Activated B cell treated with CpG ODN at 0.5 μM for 24 hours (primary cell): ENCODE results near the gene MYCBPAP. TPM values are rescaled to one million over a fixed set of nuclear protein-coding genes. Genes with fewer than 3 reads are reported as not detected.

ENCODE experiments used
- ATAC-seq: fragments of 200-7000 bp; cut with Tn5 transposase; one replicate; pipeline ENCODE4 v1.10.0; 2021; ENCODE audit warnings: low read depth, mild to moderate bottlenecking, moderate library complexity
- CTCF ChIA-PET: fragments of 350-600 bp; sonication (Branson Sonifier 250); formaldehyde crosslinking; loops from one replicate; lab custom pipeline; 2021; ENCODE audit warnings: antibody characterized with exemption; lab: Charles Lee
- POLR2A ChIA-PET: fragments of 350-600 bp; sonication (Branson Sonifier 250); formaldehyde crosslinking; loops from one replicate; lab custom pipeline; 2021; ENCODE audit warnings: antibody characterized with exemption; lab: Charles Lee
- DNase-seq: peaks from one replicate; pipeline ENCODE4 v3.0.0; 2022
- H3K27ac Mint-ChIP-seq: one replicate; pipeline ENCODE4 v1.8.0; 2020; ENCODE audit warnings: mixed read lengths
- H3K27me3 Mint-ChIP-seq: one replicate; pipeline ENCODE4 v1.8.0; 2021; ENCODE audit warnings: mixed read lengths
- H3K36me3 Mint-ChIP-seq: one replicate; pipeline ENCODE4 v1.8.0; 2021; ENCODE audit warnings: low read depth, mixed read lengths
- H3K4me1 Mint-ChIP-seq: one replicate; pipeline ENCODE4 v1.8.0; 2021; ENCODE audit warnings: mixed read lengths
- H3K4me3 Mint-ChIP-seq: one replicate; pipeline ENCODE4 v1.8.0; 2020; ENCODE audit warnings: mild to moderate bottlenecking, mixed read lengths
- H3K9me3 Mint-ChIP-seq: one replicate; pipeline ENCODE4 v1.8.0; 2020; ENCODE audit warnings: mixed read lengths
- intact Hi-C: fragments of 100-400 bp; cut with micrococcal nuclease; formaldehyde crosslinking; loops from one replicate; pipeline ENCODE4 v1.15.1; 2024
- total RNA-seq: library from RNA; stranded (reverse); gene quantifications from 2 replicates; pipeline ENCODE4 v1.2.3, GENCODE V29; 2022
- TF ChIP-seq, protein P1 (sequence below): fragments of 200-600 bp; IDR thresholded peaks from one replicate; pipeline ENCODE4 v1.8.0; 2022; ENCODE audit warnings: antibody characterized with exemption, mild to moderate bottlenecking

MYCBPAP gene
- total RNA-seq, 1 donor from 2014 or later, result 2.3 TPM

DNA sequence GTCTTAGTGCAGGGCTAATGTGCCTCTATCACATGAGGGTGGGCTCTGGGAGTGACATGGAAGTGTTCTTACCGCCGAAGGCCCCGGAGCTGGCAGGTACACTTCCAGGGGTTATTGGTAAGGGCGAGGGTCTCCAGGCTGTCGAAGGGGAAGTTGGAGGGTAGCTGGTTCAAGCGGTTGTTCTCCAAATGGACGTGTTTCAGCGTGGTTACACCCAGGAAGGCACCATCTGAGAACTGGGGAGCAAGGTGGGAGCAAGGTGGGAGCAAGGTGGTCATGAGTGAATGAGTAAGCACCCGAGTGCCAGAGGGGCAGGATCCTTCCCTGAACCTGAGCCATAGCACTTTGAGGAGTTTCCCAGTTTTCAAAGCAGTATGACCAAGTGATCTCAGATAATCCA lies 42.6 kb upstream of the MYCBPAP start:
- no peak for DNase-seq
- TF ChIP-seq, protein P1, sequence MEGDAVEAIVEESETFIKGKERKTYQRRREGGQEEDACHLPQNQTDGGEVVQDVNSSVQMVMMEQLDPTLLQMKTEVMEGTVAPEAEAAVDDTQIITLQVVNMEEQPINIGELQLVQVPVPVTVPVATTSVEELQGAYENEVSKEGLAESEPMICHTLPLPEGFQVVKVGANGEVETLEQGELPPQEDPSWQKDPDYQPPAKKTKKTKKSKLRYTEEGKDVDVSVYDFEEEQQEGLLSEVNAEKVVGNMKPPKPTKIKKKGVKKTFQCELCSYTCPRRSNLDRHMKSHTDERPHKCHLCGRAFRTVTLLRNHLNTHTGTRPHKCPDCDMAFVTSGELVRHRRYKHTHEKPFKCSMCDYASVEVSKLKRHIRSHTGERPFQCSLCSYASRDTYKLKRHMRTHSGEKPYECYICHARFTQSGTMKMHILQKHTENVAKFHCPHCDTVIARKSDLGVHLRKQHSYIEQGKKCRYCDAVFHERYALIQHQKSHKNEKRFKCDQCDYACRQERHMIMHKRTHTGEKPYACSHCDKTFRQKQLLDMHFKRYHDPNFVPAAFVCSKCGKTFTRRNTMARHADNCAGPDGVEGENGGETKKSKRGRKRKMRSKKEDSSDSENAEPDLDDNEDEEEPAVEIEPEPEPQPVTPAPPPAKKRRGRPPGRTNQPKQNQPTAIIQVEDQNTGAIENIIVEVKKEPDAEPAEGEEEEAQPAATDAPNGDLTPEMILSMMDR, result no peak
- Mint-ChIP-seq H3K4me1 (peaks cover 39% of the 10 kb centered on the region), H3K4me3 (no peak overlapping the region), H3K36me3 (peaks cover 16% of the 10 kb centered on the region), H3K9me3 (no peaks in the 10 kb centered on the region), H3K27ac (no peak overlapping the region), H3K27me3 (peaks cover 8% of the 10 kb centered on the region)
- intact Hi-C loops, result no loop called here
- ChIA-PET POLR2A (interaction anchor here (0.6 to 1.0 kb wide), 2 partner anchors 14 to 68 kb away, joined by 4 read pairs; no protein-coding TSS in a partner anchor), CTCF (no interaction called here)
- no peak for ATAC-seq

DNA sequence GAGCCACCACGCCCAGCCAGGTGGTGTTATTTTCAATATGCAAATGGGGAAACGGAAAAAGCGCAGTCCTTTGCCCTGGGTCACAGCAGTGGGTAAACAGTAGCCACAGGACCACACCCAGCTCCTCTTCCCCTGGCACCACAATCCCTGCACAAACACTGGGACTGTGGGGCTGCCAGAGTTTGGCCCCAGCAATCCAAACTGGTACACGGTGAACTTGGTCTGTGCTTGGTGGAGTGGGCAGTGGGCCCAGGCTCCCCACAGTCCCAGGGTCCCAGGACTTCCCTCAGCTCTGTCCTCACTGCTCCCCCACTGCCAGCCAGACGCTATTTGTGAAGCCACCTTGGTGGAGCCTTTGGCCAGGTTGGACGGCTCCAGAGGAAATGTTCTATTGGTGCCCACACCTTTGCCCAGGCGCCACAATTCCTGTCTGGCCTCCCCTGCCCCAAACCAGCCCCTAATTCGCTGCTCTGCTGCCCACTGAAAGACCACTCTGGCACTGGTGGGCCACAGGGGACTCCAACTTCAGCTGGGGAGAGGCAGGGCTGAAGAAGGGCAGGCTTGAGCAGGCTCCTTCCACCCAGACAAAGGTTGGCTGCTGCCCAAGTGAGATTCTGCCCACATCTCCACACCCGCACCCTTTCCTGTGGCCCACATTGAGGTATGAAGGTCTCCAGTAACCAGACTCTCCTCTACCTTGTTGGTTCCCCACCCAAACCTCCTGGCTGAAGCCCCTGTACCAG lies 41.7 kb upstream of the MYCBPAP start:
- no peak overlapping the region for H3K27ac Mint-ChIP-seq
- DNase-seq (no peak), ATAC-seq (no peak)
- TF ChIP-seq, protein P1, result no peak
- H3K4me1 Mint-ChIP-seq, result peaks cover 39% of the 10 kb centered on the region
- ChIA-PET POLR2A (interaction anchor here (0.6 to 1.0 kb wide), 3 partner anchors 12 to 69 kb away, joined by 4 to 5 read pairs (median 4); no protein-coding TSS in a partner anchor), CTCF (no interaction called here)
- peaks cover 10% of the 10 kb centered on the region for H3K27me3 Mint-ChIP-seq
- H3K9me3 Mint-ChIP-seq, result no peaks in the 10 kb centered on the region
- H3K36me3 Mint-ChIP-seq, result peaks cover 14% of the 10 kb centered on the region
- H3K4me3 Mint-ChIP-seq, result peak overlapping the region; percentile 11
- intact Hi-C loops, result no loop called here

DNA sequence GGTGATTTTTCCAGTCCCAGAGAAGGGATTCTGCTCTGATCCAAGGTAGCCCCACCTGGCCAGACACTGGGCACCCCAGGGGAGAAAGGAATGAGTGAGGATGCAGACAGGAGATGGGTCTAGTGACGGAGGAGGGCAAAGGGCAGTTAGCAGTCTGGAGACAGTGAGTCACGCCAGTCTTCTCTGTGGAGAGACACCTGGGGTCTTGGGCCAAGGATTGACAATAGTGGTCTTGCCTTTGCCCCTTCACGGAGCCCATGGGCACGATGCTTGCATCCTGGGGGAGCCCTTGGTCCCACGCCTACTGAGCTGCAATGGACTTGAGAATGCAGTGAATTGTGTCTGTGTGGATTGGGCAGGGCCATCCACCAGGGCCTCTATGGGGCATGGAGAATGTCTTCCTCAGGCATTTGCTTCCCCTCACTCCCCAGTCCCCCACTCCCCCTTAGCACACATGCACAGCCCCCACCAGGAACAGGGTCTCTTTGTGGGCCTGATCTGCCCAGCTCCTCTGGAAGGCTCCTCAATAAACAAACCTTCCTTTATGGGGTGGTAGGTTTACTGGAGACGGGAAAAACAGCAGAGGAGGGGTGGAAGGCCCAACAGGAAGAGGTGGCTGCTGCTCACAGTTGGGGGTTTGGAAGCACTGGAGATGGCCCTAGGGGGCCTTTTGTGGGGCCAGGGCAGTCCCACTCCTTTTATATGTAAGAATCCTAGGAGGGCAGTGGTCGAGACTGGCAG lies 41.0 kb upstream of the MYCBPAP start:
- POLR2A ChIA-PET, result interaction anchor here (1.1 kb wide), 1 partner anchor 11 kb away, joined by 5 read pairs; no protein-coding TSS in a partner anchor
- no peak for ATAC-seq
- H3K27me3 Mint-ChIP-seq, result peaks cover 10% of the 10 kb centered on the region
- intact Hi-C loops, result no loop called here
- peaks cover 39% of the 10 kb centered on the region for H3K4me1 Mint-ChIP-seq
- no peaks in the 10 kb centered on the region for H3K9me3 Mint-ChIP-seq
- H3K4me3 Mint-ChIP-seq, result peak overlapping the region; percentile 53
- CTCF ChIA-PET, result interaction anchor here (1.1 kb wide), 1 partner anchor 70 kb away, joined by 3 read pairs; the partner anchor contains the start of gene LRRC59
- DNase-seq, result no peak
- TF ChIP-seq, protein P1, result no peak
- H3K27ac Mint-ChIP-seq, result no peak overlapping the region
- peaks cover 11% of the 10 kb centered on the region for H3K36me3 Mint-ChIP-seq

DNA sequence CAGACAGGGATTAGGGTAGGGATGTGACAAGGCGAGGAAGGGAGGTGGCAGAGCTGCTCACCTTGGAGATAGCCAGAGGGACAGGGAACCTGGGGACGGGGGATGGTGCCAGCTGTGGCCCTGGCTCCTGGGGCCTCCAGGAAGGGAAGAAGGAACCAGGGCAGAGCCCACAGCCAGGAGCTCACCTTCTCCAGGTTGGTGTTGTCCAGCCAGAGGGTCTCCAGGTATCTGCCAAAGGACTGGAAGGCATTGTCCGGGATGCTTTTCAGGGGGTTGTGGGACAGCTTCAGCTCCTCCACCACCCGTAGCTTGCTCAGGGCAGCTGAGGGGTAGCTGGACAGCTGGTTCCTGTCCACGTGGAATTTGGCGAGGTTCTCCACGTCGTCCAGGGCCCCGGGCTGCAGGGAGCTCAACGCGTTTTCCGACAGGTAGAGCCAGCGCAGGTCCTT lies 40.4 kb upstream of the MYCBPAP start:
- POLR2A ChIA-PET, result interaction anchor here (0.5 to 1.1 kb wide), 2 partner anchors 10 to 46 kb away, joined by 5 to 7 read pairs; no protein-coding TSS in a partner anchor
- Mint-ChIP-seq H3K4me1 (peaks cover 39% of the 10 kb centered on the region), H3K36me3 (peaks cover 12% of the 10 kb centered on the region), H3K4me3 (peak overlapping the region; percentile 53), H3K27me3 (peaks cover 10% of the 10 kb centered on the region), H3K27ac (no peak overlapping the region), H3K9me3 (no peaks in the 10 kb centered on the region)
- intact Hi-C loops, result no loop called here
- CTCF ChIA-PET, result interaction anchor here (1.1 kb wide), 1 partner anchor 71 kb away, joined by 3 read pairs; the partner anchor contains the start of gene LRRC59
- TF ChIP-seq, protein P1, result no peak
- DNase-seq (no peak), ATAC-seq (no peak)
